PFSK-1 (cell line): Measurements from ENCODE around the gene PFDN1.

Experiments used
- FOXP2 ChIP-seq: optimal IDR thresholded peaks from 2 replicates; pipeline ENCODE3; 2011; ENCODE audit warnings: borderline replicate concordance, control low read depth, inconsistent platforms; ENCODE audit not compliant: insufficient read depth; ENCODE audit errors: extremely low read length, extremely low read depth
- POLR2AphosphoS5 ChIP-seq: IDR thresholded peaks from 2 replicates; pipeline ENCODE4 v1.6.1; 2012; ENCODE audit warnings: low read depth, mild to moderate bottlenecking, control low read depth, low read length, moderate library complexity
- REST ChIP-seq, 2 experiments: IDR thresholded peaks; 2 replicates each; pipeline versions ENCODE4 v1.6.1 to v1.8.0; 2011 to 2012; ENCODE audit warnings: low read depth in 2 of 2, low read length in 2 of 2, control low read depth in 1 of 2, inconsistent platforms in 1 of 2, mild to moderate bottlenecking in 1 of 2, moderate library complexity in 1 of 2; ENCODE audit not compliant: insufficient read depth in 1 of 2
- SIN3A ChIP-seq: IDR thresholded peaks from 2 replicates; pipeline ENCODE4 v1.6.1; 2012; ENCODE audit warnings: mild to moderate bottlenecking, low read length, moderate library complexity, borderline replicate concordance; ENCODE audit not compliant: insufficient read depth
- TAF1 ChIP-seq: IDR thresholded peaks from 2 replicates; pipeline ENCODE4 v1.6.1; 2012; ENCODE audit warnings: low read length, control low read depth, borderline replicate concordance; ENCODE audit not compliant: insufficient read depth

Gene PFDN1

GRCh38 chr5:140293091-140293848 is 9.6 kb downstream of the PFDN1 start:
- no peak for TF ChIP-seq POLR2AphosphoS5
- peak; percentile 42; the same call in 1 of the 2 replicates for TF ChIP-seq TAF1
- no peak for TF ChIP-seq SIN3A
- TF ChIP-seq REST (IDR thresholded peaks at IDR 0.05; ENCODE audit: insufficient read depth in 1 of 2, low read depth in 2 of 2, low read length in 2 of 2) = no peak
- no peak for TF ChIP-seq FOXP2

- TF ChIP-seq FOXP2 (no peak), REST (IDR thresholded peaks at IDR 0.05; ENCODE audit: insufficient read depth in 1 of 2, low read depth in 2 of 2, low read length in 2 of 2) (no peak), TAF1 (no peak), SIN3A (no peak), POLR2AphosphoS5 (no peak)
Observed at GRCh38 chr5:140292212-140293036, 10.5 kb downstream of the PFDN1 start.

- TF ChIP-seq FOXP2 (no peak), REST (IDR thresholded peaks at IDR 0.05; ENCODE audit: insufficient read depth in 1 of 2, low read depth in 2 of 2, low read length in 2 of 2) (no peak), TAF1 (no peak), POLR2AphosphoS5 (no peak), SIN3A (no peak)
Observed at GRCh38 chr5:140287801-140288521, 14.9 kb downstream of the PFDN1 start.

GRCh38 chr5:140286424-140286823 is 16.5 kb downstream of the PFDN1 start:
- TF ChIP-seq POLR2AphosphoS5 (no peak), SIN3A (no peak), REST (IDR thresholded peaks at IDR 0.05; ENCODE audit: insufficient read depth in 1 of 2, low read depth in 2 of 2, low read length in 2 of 2) (no peak), FOXP2 (no peak), TAF1 (no peak)
